Neural cell (in vitro differentiated cells): Measurements from ENCODE around the gene NID2. TPM values are rescaled to one million over a fixed set of nuclear protein-coding genes. Genes with fewer than 3 reads are reported as not detected.

Experiments used
- H2AFZ ChIP-seq: fragments of 200-600, 300-800 bp; sonication (generic), shearing (Covaris generic); 2 replicates; pipeline ENCODE4 v1.6.0; 2014; ENCODE audit warnings: low read depth, mild to moderate bottlenecking, antibody characterized with exemption, low read length, moderate library complexity
- H3F3A ChIP-seq: fragments of 200-600 bp; shearing (Covaris generic); 2 replicates; pipeline ENCODE4 v1.6.1; 2016; ENCODE audit warnings: mild to moderate bottlenecking, moderate library complexity, mixed read lengths, antibody characterized with exemption, low read length; ENCODE audit not compliant: insufficient read depth, poor library complexity, severe bottlenecking
- H3K27ac ChIP-seq: fragments of 200-600, 300-800 bp; sonication (generic), shearing (Covaris generic); 2 replicates; pipeline ENCODE4 v1.5.1; 2014; ENCODE audit warnings: mild to moderate bottlenecking, low read length, moderate library complexity
- H3K27me3 ChIP-seq: fragments of 300-800, 200-600 bp; sonication (generic), shearing (Covaris generic); 2 replicates; pipeline ENCODE4 v1.6.0; 2014; ENCODE audit warnings: mild to moderate bottlenecking, low read depth, low read length, moderate library complexity; ENCODE audit not compliant: insufficient read depth
- H3K36me3 ChIP-seq: fragments of 300-800, 200-600 bp; sonication (generic), shearing (Covaris generic); 2 replicates; pipeline ENCODE4 v1.5.1; 2014; ENCODE audit warnings: mild to moderate bottlenecking, antibody characterized with exemption, low read length, moderate library complexity; ENCODE audit not compliant: insufficient read depth
- H3K4me2 ChIP-seq: fragments of 300-800, 200-600 bp; sonication (generic), shearing (Covaris generic); 2 replicates; pipeline ENCODE4 v1.6.0; 2014; ENCODE audit warnings: mild to moderate bottlenecking, low read length
- H3K4me3 ChIP-seq: fragments of 300-800, 200-600 bp; sonication (generic), shearing (Covaris generic); 2 replicates; pipeline ENCODE4 v1.5.1; 2014; ENCODE audit warnings: mild to moderate bottlenecking, low read length, moderate library complexity
- H3K79me2 ChIP-seq: fragments of 200-600 bp; shearing (Covaris generic); replicated peaks from 2 replicates; pipeline ENCODE4 v1.6.0; 2014; ENCODE audit warnings: mild to moderate bottlenecking, low read length, moderate library complexity; ENCODE audit not compliant: insufficient read depth
- H3K9ac ChIP-seq: fragments of 300-800, 200-600 bp; sonication (generic), shearing (Covaris generic); 2 replicates; pipeline ENCODE4 v1.6.1; 2016; ENCODE audit warnings: mild to moderate bottlenecking, low read length, mixed read lengths
- H3K9me2 ChIP-seq: fragments of 200-600 bp; shearing (Covaris generic); 2 replicates; pipeline ENCODE4 v1.6.1; 2016; ENCODE audit warnings: mild to moderate bottlenecking, low read length, mixed read lengths; ENCODE audit not compliant: insufficient read depth
- H3K9me3 ChIP-seq: fragments of 200-600, 300-800 bp; sonication (generic), shearing (Covaris generic); 2 replicates; pipeline ENCODE4 v1.6.1; 2016; ENCODE audit warnings: mild to moderate bottlenecking, mixed run types, low read length, moderate library complexity, mixed read lengths
- H4K20me1 ChIP-seq: fragments of 200-600 bp; shearing (Covaris generic); 2 replicates; pipeline ENCODE4 v1.6.1; 2016; ENCODE audit warnings: mild to moderate bottlenecking, mixed run types; ENCODE audit not compliant: insufficient read depth
- EP300 ChIP-seq: fragments of 450-650 bp; conservative IDR thresholded peaks from 2 replicates; pipeline ENCODE4 v1.6.1; 2014; ENCODE audit warnings: antibody characterized with exemption, mild to moderate bottlenecking, moderate library complexity; ENCODE audit not compliant: poor library complexity, severe bottlenecking
- EZH2 ChIP-seq: fragments of 200-600, 300-800 bp; shearing (Covaris generic), sonication (generic); IDR thresholded peaks from 2 replicates; pipeline ENCODE4 v1.6.1; 2014; ENCODE audit warnings: antibody characterized with exemption, low read length, borderline replicate concordance, mild to moderate bottlenecking; ENCODE audit not compliant: insufficient read depth, poor library complexity, severe bottlenecking
- MXI1 ChIP-seq: fragments of 450-650 bp; conservative IDR thresholded peaks from 2 replicates; pipeline ENCODE4 v1.6.1; 2014; ENCODE audit warnings: antibody characterized with exemption, mild to moderate bottlenecking; ENCODE audit not compliant: poor library complexity, severe bottlenecking
- POLR2AphosphoS5 ChIP-seq: IDR thresholded peaks from 2 replicates; pipeline ENCODE4 v1.6.1; 2012
- RAD21 ChIP-seq: fragments of 450-650 bp; conservative IDR thresholded peaks from 2 replicates; pipeline ENCODE4 v1.6.1; 2014; ENCODE audit warnings: antibody characterized with exemption, mild to moderate bottlenecking, moderate library complexity
- SMC3 ChIP-seq: fragments of 450-650 bp; conservative IDR thresholded peaks from 2 replicates; pipeline ENCODE4 v1.6.1; 2014; ENCODE audit warnings: antibody characterized with exemption, mild to moderate bottlenecking, moderate library complexity; ENCODE audit not compliant: poor library complexity
- TAF1 ChIP-seq: IDR thresholded peaks from 2 replicates; pipeline ENCODE4 v1.6.1; 2012; ENCODE audit warnings: low read depth
- polyA plus RNA-seq: library from polyadenylated mRNA; depleted of rRNA; stranded (reverse); fragments of >200 nt; gene quantifications from 2 replicates; pipeline ENCODE4 v1.2.3, GENCODE V29; 2014
- TF ChIP-seq, protein P1 (sequence below): fragments of 450-650 bp; IDR thresholded peaks from 2 replicates; pipeline ENCODE4 v1.5.1; 2014; ENCODE audit warnings: antibody characterized with exemption, mild to moderate bottlenecking, moderate library complexity; ENCODE audit not compliant: poor library complexity, severe bottlenecking
- TF ChIP-seq, protein P2 (sequence below): IDR thresholded peaks from 2 replicates; pipeline ENCODE4 v1.6.1; 2012; ENCODE audit warnings: borderline replicate concordance

The NID2 gene
- polyA plus RNA-seq, 1 donor from 2014 or later = 1.1 TPM

DNA sequence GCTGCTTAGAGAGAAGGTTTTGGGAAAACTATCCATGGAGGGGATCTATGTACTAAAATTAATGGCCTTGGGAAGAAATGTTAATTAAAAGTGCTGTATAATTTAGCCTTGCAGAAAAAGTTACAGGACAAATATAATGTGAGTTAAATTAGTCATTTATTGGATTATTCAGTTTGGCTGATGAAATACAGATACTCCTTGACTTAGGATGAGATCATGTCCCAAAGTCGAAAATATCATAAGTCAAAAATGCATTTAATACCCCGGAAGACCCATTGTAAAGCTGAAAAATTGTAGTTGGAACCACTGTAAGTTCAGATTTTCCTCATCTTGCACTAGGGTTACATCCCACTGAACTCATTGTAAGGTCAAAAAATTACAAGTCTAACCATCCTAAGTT, 69.8 kb downstream of the NID2 start:
- Histone ChIP-seq H4K20me1 (no peaks in the 10 kb centered on the region), H3K9me2 (no peaks in the 10 kb centered on the region), H3K79me2 (peaks cover 20% of the 10 kb centered on the region), H3K4me2 (no peak overlapping the region), H3K27ac (no peak overlapping the region), H2AFZ (no peak overlapping the region), H3K9me3 (no peaks in the 10 kb centered on the region), H3F3A (no peaks in the 10 kb centered on the region), H3K4me3 (no peak overlapping the region), H3K27me3 (no peaks in the 10 kb centered on the region), H3K36me3 (peaks cover 8% of the 10 kb centered on the region), H3K9ac (no peak overlapping the region)
- TF ChIP-seq MXI1 (no peak), RAD21 (no peak), EZH2 (no peak)

DNA sequence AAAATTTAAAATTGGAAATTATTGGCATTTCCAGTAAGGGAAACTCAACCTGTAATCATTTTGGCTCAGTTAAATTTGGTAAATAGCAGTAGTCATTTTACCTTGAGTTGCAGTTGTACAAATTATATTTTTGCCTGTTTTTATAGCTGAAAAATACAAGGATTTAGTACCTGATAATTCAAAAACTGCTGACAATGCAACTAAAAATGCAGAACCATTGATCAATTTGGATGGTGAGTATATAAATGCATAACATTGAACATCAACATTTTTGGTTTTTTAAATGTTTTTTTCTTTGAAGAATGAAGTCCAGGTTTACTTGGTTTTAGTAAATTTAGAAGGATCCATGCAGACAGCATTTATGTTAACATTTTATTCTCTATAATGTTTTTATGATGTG, 70.5 kb downstream of the NID2 start:
- no peaks in the 10 kb centered on the region for H3F3A ChIP-seq
- TF ChIP-seq EP300 (no peak), TAF1 (no peak), SMC3 (no peak), POLR2AphosphoS5 (no peak), RAD21 (no peak), EZH2 (no peak), MXI1 (no peak)
- TF ChIP-seq, protein P1, sequence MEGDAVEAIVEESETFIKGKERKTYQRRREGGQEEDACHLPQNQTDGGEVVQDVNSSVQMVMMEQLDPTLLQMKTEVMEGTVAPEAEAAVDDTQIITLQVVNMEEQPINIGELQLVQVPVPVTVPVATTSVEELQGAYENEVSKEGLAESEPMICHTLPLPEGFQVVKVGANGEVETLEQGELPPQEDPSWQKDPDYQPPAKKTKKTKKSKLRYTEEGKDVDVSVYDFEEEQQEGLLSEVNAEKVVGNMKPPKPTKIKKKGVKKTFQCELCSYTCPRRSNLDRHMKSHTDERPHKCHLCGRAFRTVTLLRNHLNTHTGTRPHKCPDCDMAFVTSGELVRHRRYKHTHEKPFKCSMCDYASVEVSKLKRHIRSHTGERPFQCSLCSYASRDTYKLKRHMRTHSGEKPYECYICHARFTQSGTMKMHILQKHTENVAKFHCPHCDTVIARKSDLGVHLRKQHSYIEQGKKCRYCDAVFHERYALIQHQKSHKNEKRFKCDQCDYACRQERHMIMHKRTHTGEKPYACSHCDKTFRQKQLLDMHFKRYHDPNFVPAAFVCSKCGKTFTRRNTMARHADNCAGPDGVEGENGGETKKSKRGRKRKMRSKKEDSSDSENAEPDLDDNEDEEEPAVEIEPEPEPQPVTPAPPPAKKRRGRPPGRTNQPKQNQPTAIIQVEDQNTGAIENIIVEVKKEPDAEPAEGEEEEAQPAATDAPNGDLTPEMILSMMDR = no peak
- TF ChIP-seq, protein P2, sequence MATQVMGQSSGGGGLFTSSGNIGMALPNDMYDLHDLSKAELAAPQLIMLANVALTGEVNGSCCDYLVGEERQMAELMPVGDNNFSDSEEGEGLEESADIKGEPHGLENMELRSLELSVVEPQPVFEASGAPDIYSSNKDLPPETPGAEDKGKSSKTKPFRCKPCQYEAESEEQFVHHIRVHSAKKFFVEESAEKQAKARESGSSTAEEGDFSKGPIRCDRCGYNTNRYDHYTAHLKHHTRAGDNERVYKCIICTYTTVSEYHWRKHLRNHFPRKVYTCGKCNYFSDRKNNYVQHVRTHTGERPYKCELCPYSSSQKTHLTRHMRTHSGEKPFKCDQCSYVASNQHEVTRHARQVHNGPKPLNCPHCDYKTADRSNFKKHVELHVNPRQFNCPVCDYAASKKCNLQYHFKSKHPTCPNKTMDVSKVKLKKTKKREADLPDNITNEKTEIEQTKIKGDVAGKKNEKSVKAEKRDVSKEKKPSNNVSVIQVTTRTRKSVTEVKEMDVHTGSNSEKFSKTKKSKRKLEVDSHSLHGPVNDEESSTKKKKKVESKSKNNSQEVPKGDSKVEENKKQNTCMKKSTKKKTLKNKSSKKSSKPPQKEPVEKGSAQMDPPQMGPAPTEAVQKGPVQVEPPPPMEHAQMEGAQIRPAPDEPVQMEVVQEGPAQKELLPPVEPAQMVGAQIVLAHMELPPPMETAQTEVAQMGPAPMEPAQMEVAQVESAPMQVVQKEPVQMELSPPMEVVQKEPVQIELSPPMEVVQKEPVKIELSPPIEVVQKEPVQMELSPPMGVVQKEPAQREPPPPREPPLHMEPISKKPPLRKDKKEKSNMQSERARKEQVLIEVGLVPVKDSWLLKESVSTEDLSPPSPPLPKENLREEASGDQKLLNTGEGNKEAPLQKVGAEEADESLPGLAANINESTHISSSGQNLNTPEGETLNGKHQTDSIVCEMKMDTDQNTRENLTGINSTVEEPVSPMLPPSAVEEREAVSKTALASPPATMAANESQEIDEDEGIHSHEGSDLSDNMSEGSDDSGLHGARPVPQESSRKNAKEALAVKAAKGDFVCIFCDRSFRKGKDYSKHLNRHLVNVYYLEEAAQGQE = no peak
- no peak overlapping the region for H3K27ac ChIP-seq
- no peak overlapping the region for H3K4me2 ChIP-seq
- no peak overlapping the region for H3K4me3 ChIP-seq
- no peak overlapping the region for H2AFZ ChIP-seq
- no peaks in the 10 kb centered on the region for H3K9me3 ChIP-seq
- H3K9me2 ChIP-seq = no peaks in the 10 kb centered on the region
- no peak overlapping the region for H3K9ac ChIP-seq
- no peaks in the 10 kb centered on the region for H4K20me1 ChIP-seq
- no peaks in the 10 kb centered on the region for H3K27me3 ChIP-seq
- H3K36me3 ChIP-seq = peaks cover 8% of the 10 kb centered on the region
- peaks cover 23% of the 10 kb centered on the region for H3K79me2 ChIP-seq
